HG03442 (cell line): ENCODE results near the gene PARD3.

Experiments used
- ATAC-seq: cut with Tn5 transposase; IDR thresholded peaks from one replicate; pipeline ENCODE4 v1.9.1; 2021; ENCODE audit warnings: mild to moderate bottlenecking, moderate library complexity; ENCODE audit not compliant: unreplicated experiment

The PARD3 gene

GRCh38 chr10:34206935-34207268 is 608.2 kb downstream of the PARD3 start:
- no peak for ATAC-seq

GRCh38 chr10:34206078-34206934 is 608.8 kb downstream of the PARD3 start:
- ATAC-seq = no peak

GRCh38 chr10:34205452-34205851 is 609.6 kb downstream of the PARD3 start:
- ATAC-seq = no peak

DNA sequence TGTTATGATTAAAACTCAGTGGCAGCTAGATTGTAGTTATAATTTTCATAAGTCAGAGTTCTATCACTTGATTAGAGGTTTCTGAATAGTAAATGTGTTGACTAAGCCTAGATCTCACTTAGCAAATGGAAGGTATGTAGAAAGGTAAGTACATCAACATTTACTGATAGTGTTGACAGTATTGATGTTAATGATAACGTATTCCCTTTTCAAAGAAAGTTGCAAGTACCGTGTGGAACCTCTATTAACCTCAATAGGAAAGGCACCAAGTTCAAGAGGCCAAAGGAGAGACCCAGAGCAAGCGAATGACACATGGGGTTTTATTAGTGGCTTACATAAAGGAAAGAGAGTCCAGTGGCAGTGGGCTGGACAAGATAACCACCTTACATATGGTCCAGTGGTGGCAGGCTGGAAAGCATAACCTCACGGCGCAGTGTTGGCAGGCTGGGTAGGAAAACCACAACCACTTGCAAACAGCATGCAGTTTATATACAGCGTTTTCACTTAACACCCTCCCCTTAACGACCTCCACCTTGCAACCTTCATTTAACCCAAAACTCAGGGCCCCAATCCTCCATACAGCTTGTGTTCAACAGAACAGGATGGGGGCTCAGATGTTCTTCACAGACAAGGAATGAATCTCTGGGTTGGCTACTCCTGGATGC is 611.0 kb downstream of the PARD3 start:
- no peak for ATAC-seq

- no peak for ATAC-seq
Measured at GRCh38 chr10:34200355-34200901, 614.7 kb downstream of the PARD3 start.

DNA sequence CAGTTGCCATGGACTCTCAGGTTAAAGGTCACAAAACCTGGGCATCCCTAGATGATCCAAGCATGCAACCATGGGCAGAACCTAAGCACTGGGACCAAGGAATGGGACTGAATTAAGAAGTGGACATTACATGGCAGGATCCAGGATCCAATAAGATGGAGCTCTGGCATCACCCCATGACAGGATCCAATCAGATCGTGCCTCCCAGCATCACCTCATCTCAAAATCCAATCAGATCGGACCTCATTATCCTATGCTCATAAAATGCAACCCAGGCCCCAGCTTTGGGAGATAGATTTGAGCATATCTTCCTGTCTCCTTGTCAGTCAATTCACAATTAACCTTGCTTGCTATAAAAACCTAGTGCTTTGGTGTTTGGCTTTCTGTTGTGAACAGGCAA is 616.1 kb downstream of the PARD3 start:
- no peak for ATAC-seq

- no peak for ATAC-seq
Measured at GRCh38 chr10:34196058-34196433, 619.0 kb downstream of the PARD3 start.

- ATAC-seq = no peak
Measured at GRCh38 chr10:34195364-34196057, 619.6 kb downstream of the PARD3 start.

- ATAC-seq = no peak
Measured at GRCh38 chr10:34193931-34194626, 621.0 kb downstream of the PARD3 start.

DNA sequence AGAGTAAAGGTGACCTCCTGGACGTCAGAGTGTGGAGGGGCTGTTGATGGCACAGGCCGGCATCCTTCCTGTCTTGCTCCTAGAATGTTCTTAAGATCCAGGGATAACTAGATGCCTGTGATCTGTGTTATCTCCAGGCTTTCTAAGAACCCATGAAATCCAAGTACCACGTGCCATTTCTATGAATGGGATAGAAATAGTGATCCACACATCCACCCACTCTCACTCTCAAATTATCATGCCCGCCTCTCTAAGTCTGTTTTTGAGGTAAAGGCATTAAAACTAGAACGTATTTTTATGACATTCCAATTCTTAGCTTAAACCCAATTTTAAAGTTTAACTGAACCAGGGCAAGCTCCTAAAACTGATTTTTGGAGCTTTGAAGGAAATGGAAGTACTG is 622.5 kb downstream of the PARD3 start:
- no peak for ATAC-seq

DNA sequence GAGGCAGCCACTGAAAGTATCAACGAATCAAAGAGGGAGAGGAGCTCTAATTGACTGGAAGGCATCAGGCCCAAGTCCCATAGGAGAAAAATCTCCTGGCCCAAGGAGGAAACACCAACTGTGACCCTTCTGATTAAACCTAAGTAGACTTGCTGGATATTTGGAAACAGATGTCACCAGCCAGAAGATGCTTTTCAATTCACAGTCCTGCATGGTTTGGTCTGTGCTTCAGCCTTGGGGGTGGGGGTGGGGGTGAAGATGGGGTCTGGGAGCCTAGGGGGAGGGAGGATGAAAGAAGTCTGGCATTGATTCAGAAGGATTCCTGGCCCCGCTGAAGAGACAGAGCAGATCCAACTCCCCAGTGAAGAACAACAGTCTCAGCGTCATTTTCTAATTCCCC is 623.7 kb downstream of the PARD3 start:
- ATAC-seq = no peak

GRCh38 chr10:34190580-34190979 is 624.5 kb downstream of the PARD3 start:
- ATAC-seq = no peak

DNA sequence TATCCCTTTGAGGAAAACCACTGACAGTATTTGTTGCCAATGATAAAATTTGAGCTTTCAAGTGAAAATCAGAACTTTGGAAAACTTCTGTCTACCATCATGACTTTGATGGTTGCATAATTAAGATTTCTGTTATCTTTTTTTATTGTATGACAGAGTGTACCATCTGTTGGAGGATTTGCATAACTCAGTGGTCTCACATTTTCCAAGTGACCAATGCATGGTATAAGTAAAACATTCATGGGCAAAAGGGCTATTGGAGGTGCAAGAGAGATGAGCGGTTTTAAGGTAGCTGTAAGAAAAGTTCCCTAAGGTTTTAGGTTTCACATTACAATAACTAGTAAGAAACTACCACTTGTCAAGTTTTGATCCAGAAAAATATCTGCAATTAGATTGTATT is 625.3 kb downstream of the PARD3 start:
- no peak for ATAC-seq

GRCh38 chr10:34188221-34188620 is 626.9 kb downstream of the PARD3 start:
- ATAC-seq = no peak

- ATAC-seq = no peak
Measured at GRCh38 chr10:34187201-34187600, 627.9 kb downstream of the PARD3 start.

GRCh38 chr10:34186745-34187144 is 628.4 kb downstream of the PARD3 start:
- ATAC-seq = no peak

- no peak for ATAC-seq
Measured at GRCh38 chr10:34185998-34186397, 629.1 kb downstream of the PARD3 start.

- no peak for ATAC-seq
Measured at GRCh38 chr10:34184939-34185386, 630.1 kb downstream of the PARD3 start.

- no peak for ATAC-seq
Measured at GRCh38 chr10:34184397-34184796, 630.7 kb downstream of the PARD3 start.

- no peak for ATAC-seq
Measured at GRCh38 chr10:34183016-34183796, 631.9 kb downstream of the PARD3 start.
